OCI-LY7 (cell line): Measurements from ENCODE around the gene ZSCAN5B.

Experiments
- CTCF ChIP-seq: fragments of 200-600 bp; sonication (generic); conservative IDR thresholded peaks from 2 replicates; pipeline ENCODE4 v1.5.1; 2014; ENCODE audit warnings: mild to moderate bottlenecking, antibody characterized with exemption, low read length, moderate library complexity, mixed read lengths
- EZH2phosphoT487 ChIP-seq: fragments of 200-600 bp; sonication (generic); IDR thresholded peaks from 2 replicates; pipeline ENCODE4 v1.6.1; 2018; ENCODE audit warnings: low read depth, borderline replicate concordance, mild to moderate bottlenecking, mixed run types, antibody characterized with exemption, low read length, moderate library complexity, mixed read lengths

DNA sequence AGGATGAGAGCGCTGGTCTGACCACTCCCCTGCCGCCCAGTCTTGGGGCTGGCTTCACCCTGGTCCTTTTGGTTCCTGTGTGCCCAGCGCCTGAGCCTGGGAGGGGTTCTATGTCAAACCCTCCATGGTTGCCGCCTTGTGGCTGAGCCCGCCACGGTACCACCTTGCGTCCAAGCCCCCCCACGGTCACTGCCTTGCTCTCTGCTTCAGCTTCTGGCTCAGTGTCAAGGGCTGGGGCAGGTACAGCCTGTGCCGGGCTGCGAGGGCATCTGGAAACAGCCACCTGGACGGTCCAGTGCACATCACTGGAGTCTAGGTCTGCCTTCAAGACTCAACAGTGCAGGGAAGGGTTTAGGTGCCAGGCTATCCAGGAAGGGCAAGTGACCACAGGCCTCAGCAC lies 36.0 kb downstream of the ZSCAN5B start:
- TF ChIP-seq CTCF (no peak), EZH2phosphoT487 (no peak)
